Measurements from ENCODE around the gene CAMK2D. TPM values are rescaled to one million over a fixed set of nuclear protein-coding genes. Genes with fewer than 3 reads are reported as not detected.
A peak's percentile ranks its signal among the peaks of the same experiment; 100 is the strongest.

CAMK2D gene
- total RNA-seq, 2 experiments from 2014 or later = 104 to 120 TPM

DNA sequence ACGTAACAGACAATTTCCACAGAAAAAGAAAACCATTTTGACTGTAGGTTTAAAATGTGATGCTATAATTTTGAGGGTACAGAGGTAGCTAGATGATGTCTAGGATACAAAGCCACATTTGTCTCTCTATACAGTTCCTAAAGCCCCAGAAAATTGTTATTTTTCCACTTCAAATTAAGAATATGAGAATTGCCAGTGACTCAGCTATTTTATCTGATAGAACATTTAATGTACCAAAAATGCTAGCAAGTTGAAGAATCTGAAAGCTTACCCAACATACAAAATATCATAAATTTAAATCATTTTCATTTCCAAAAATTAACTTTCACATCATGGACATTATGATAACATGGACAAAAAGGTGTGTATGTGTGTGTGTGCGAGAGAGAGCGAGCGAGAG, 148.0 kb downstream of the CAMK2D start:
- TF ChIP-seq EZH2phosphoT487 (IDR thresholded peaks at IDR 0.05; ENCODE audit: borderline replicate concordance, low read depth, low read length) = no peak
- TF ChIP-seq, protein P1, sequence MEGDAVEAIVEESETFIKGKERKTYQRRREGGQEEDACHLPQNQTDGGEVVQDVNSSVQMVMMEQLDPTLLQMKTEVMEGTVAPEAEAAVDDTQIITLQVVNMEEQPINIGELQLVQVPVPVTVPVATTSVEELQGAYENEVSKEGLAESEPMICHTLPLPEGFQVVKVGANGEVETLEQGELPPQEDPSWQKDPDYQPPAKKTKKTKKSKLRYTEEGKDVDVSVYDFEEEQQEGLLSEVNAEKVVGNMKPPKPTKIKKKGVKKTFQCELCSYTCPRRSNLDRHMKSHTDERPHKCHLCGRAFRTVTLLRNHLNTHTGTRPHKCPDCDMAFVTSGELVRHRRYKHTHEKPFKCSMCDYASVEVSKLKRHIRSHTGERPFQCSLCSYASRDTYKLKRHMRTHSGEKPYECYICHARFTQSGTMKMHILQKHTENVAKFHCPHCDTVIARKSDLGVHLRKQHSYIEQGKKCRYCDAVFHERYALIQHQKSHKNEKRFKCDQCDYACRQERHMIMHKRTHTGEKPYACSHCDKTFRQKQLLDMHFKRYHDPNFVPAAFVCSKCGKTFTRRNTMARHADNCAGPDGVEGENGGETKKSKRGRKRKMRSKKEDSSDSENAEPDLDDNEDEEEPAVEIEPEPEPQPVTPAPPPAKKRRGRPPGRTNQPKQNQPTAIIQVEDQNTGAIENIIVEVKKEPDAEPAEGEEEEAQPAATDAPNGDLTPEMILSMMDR (conservative IDR thresholded peaks at IDR 0.05; ENCODE audit: low read length) = no peak
- H3K4me2 ChIP-seq (ENCODE audit: low read length) = peak overlapping the region; percentile 39; the same call in 1 of the 2 replicates
- H3K9me2 ChIP-seq (ENCODE audit: insufficient read depth, low read length) = no peaks in the 10 kb centered on the region
- H3K36me3 ChIP-seq (ENCODE audit: insufficient read depth, low read length) = peaks cover 54% of the 10 kb centered on the region
- BruUV-seq (replicated peaks) = no TSS peak
- no peak overlapping the region for H3K27ac ChIP-seq (ENCODE audit: low read depth, low read length, poor library complexity, severe bottlenecking)
- DNase-seq (ENCODE audit: low spot score) = no peak
- no peaks in the 10 kb centered on the region; the same call in 1 of the 2 replicates for H3K9me3 ChIP-seq (ENCODE audit: low read length)
- peaks cover 76% of the 10 kb centered on the region; the same call in 1 of the 2 replicates for H3K79me2 ChIP-seq (ENCODE audit: insufficient read depth, low read depth, low read length)
- intact Hi-C loops (cut with micrococcal nuclease; ENCODE audit: unreplicated experiment) = no loop called here
- ChIA-PET CTCF (ENCODE audit: unreplicated experiment) (no interaction called here), POLR2A (interaction anchor here (0.6 to 3.5 kb wide), 6 partner anchors 9 to 54 kb away, joined by 3 to 13 read pairs (median 3); no protein-coding TSS in a partner anchor)
- peaks cover 59% of the 10 kb centered on the region for H3K4me1 ChIP-seq (ENCODE audit: insufficient read depth, low read length, poor library complexity, severe bottlenecking)
- H2AFZ ChIP-seq (ENCODE audit: low read length) = no peak overlapping the region
- no peak overlapping the region for H3K4me3 ChIP-seq (ENCODE audit: low read depth, low read length, poor library complexity, severe bottlenecking)
- no peaks in the 10 kb centered on the region for H4K20me1 ChIP-seq (ENCODE audit: insufficient read depth, low read length)

- H3K4me1 ChIP-seq (ENCODE audit: insufficient read depth, low read length, poor library complexity, severe bottlenecking) = peaks cover 54% of the 10 kb centered on the region
These were observed 151.0 kb downstream of the CAMK2D start for GRCh38 chr4:113610537-113610936.

More at GRCh38 chr4:113610537-113610936, 151.0 kb downstream of the CAMK2D start:
- no peak overlapping the region for H2AFZ ChIP-seq (ENCODE audit: low read length)
- TF ChIP-seq EZH2phosphoT487 (IDR thresholded peaks at IDR 0.05; ENCODE audit: borderline replicate concordance, low read depth, low read length) = no peak
- TF ChIP-seq, protein P1 (conservative IDR thresholded peaks at IDR 0.05; ENCODE audit: low read length) = no peak
- ChIA-PET POLR2A (interaction anchor here (0.7 to 3.5 kb wide), 7 partner anchors 12 to 30 kb away, joined by 3 to 13 read pairs (median 3); no protein-coding TSS in a partner anchor), CTCF (ENCODE audit: unreplicated experiment) (no interaction called here)
- H3K9me2 ChIP-seq (ENCODE audit: insufficient read depth, low read length) = no peaks in the 10 kb centered on the region
- H3K27ac ChIP-seq (ENCODE audit: low read depth, low read length, poor library complexity, severe bottlenecking) = no peak overlapping the region
- peaks cover 56% of the 10 kb centered on the region; the same call in 1 of the 2 replicates for H3K79me2 ChIP-seq (ENCODE audit: insufficient read depth, low read depth, low read length)
- H4K20me1 ChIP-seq (ENCODE audit: insufficient read depth, low read length) = no peaks in the 10 kb centered on the region
- peaks cover 70% of the 10 kb centered on the region for H3K36me3 ChIP-seq (ENCODE audit: insufficient read depth, low read length)
- no peak for DNase-seq (ENCODE audit: low spot score)
- no TSS peak for BruUV-seq (replicated peaks)
- intact Hi-C loops (cut with micrococcal nuclease; ENCODE audit: unreplicated experiment) = no loop called here
- peaks cover 3% of the 10 kb centered on the region; the same call in 1 of the 2 replicates for H3K9me3 ChIP-seq (ENCODE audit: low read length)
- H3K4me2 ChIP-seq (ENCODE audit: low read length) = no peak overlapping the region
- no peak overlapping the region for H3K4me3 ChIP-seq (ENCODE audit: low read depth, low read length, poor library complexity, severe bottlenecking)

Data from OCI-LY7 (cell line).